ENCODE data around the gene FAM185A.
"Not testable (repeated sequence)": the region's sequence is repeated elsewhere in the genome, so short reads cannot be mapped to it uniquely, and the experiment has no call there.

Gene FAM185A

DNA sequence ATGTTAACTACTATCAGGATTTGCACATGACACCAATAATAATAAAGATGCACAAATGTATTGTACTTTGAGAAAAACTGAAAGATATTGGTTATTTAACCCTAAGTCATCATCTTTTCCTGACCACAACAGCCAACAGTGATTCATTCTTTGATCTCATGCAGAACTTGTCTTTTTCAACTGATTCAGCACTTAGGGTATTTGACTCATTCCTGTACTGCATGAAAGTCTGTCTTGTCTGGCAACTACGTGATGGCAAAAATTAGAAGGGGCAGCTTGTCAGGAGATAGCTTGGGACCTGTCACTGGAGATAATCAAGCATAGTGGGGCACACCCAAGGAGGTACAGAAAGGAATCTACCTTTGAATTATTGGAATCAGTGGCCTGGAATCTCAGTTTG lies 86.2 kb downstream of the FAM185A start:
- Histone ChIP-seq H3K36me3 (no peaks in the 10 kb centered on the region), H3K4me2 (peak overlapping the region in 5 of 11 experiments; percentile 35 to 71 (median 42); a peak in 8 of 22 replicates), H3K27ac (peak overlapping the region in 2 of 11 experiments; percentile 39 to 55; a peak in 2 of 22 replicates), H3K27me3 (no peaks in the 10 kb centered on the region), H3K4me3 (no peak overlapping the region), H3K9ac (no peak overlapping the region), H3K4me1 (peaks cover 0 to 16% (median 2%) of the 10 kb centered on the region in 10 experiments; a peak in 10 of 20 replicates), H4K20me1 (no peaks in the 10 kb centered on the region), H3K9me3 (replicated peaks in 1 of 11) (no peaks in the 10 kb centered on the region)
- no peak for TF ChIP-seq Cebpa-rat (IDR thresholded peaks at IDR 0.05)

DNA sequence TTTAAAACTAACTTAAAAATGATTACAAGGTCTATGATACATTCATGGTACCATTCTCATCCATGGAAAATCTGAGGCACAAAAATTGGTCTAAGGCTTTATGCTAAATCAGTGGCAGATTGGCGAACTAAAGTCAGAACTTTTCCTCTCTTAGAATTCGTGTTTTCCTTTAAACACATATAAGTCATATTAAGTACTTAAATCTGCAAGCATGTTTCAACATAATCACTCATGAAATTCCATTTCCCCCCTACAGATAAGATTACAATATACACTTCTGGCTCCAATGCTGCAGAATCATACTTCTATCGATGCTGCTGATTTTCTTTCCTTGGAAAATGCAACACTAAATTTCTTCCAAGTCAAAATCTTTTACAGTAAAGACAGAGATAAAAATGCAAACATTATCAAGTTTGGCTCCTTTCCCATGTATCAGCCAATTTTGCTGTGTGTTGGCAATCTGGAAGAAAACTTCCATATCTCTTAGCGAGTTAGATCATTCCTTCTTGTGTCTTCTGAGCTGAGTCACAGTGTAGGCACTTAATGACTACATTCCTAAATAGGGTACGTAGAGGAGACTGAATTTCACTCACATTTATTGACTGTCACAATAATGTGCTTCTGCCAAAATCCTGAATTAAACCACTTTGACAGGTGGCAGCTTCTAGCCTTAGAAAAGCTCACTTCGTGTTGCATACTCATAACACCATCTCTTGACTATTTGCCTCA lies 87.6 kb downstream of the FAM185A start:
- Histone ChIP-seq H3K36me3 (no peaks in the 10 kb centered on the region), H3K9me3 (replicated peaks in 1 of 11) (no peaks in the 10 kb centered on the region), H4K20me1 (no peaks in the 10 kb centered on the region), H3K4me2 (no peak overlapping the region), H3K27ac (no peak overlapping the region), H3K4me3 (no peak overlapping the region), H3K27me3 (no peaks in the 10 kb centered on the region), H3K4me1 (peaks cover 0 to 18% (median 3%) of the 10 kb centered on the region in 10 experiments; a peak in 10 of 20 replicates), H3K9ac (no peak overlapping the region)
- TF ChIP-seq Cebpa-rat (IDR thresholded peaks at IDR 0.05), result no peak

DNA sequence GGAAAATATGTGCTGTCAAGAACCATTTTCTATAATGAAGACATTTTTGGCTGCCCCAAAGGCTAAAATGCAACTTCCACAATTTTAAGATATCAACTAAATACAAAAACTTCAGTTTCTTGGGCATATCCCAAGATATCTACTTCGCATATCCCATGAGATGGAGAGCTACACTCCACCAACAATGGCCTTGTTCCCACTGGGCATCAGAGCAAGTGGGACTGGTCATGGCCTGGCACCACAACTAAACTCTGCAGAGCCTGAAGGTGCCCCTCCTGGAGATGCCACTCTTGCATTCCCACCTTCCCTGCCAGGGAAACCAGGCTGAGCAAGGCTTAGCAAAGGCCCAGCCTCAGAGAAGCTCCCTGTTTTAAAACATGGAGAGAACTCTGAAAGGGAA lies 88.2 kb downstream of the FAM185A start:
- Histone ChIP-seq H3K4me2 (no peak overlapping the region), H3K36me3 (no peaks in the 10 kb centered on the region), H3K27ac (no peak overlapping the region), H3K9ac (no peak overlapping the region), H3K4me3 (no peak overlapping the region), H4K20me1 (no peaks in the 10 kb centered on the region), H3K27me3 (no peaks in the 10 kb centered on the region), H3K4me1 (peaks cover 0 to 19% (median 4%) of the 10 kb centered on the region in 10 experiments; a peak in 10 of 20 replicates), H3K9me3 (replicated peaks in 1 of 11) (no peaks in the 10 kb centered on the region)
- no peak for TF ChIP-seq Cebpa-rat (IDR thresholded peaks at IDR 0.05)

DNA sequence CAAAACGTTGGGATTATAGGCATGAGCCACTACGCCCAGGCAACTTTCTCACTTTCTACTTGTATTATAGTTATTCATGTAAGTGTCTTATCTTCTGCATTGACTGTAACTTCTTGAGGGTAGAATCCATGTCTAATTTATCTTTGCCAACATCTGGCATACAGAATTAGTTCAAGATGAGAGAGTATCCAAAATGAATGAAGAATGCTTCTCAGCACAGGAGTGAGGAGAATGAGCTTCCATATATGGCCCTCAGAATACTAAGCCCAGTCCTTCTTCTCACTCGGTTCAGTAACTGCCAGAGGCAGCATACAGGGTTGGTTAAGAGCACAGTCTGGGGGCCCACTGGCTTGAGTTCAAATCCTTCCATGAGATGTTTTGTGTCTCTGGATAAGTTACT lies 89.0 kb downstream of the FAM185A start:
- H3K4me1 ChIP-seq, result peaks cover 0 to 19% (median 4%) of the 10 kb centered on the region in 10 experiments; a peak in 10 of 20 replicates
- no peaks in the 10 kb centered on the region for H3K27me3 ChIP-seq
- no peak for TF ChIP-seq Cebpa-rat (IDR thresholded peaks at IDR 0.05)
- no peak overlapping the region for H3K9ac ChIP-seq
- H3K4me3 ChIP-seq, result no peak overlapping the region
- H3K36me3 ChIP-seq, result no peaks in the 10 kb centered on the region
- no peak overlapping the region for H3K4me2 ChIP-seq
- H3K9me3 ChIP-seq (replicated peaks in 1 of 11), result no peaks in the 10 kb centered on the region
- no peak overlapping the region for H3K27ac ChIP-seq
- H4K20me1 ChIP-seq, result no peaks in the 10 kb centered on the region

DNA sequence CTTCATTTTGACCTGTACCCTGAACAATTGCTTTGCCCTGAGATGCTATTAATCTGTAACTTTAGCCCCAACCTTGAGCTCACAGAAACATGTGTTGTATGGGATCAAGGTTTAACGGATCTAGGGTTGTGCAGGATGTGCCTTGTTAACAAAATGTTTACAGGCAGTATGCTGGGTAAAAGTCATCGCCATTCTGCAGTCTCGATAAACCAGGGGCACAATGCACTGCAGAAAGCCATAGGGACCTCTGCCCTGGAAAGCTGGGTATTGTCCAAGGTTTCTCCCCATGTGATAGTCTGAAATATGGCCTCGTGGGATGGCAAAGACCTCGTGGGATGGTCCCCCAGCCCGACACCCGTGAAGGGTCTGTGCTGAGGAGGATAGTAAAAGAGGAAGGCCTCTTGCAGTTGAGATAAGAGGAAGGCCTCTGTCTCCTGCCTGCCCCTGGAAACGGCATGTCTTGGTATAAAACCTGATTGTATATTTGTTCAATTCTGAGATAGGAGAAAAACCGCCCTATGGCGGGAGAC lies 89.8 kb downstream of the FAM185A start:
- not testable (repeated sequence) for H3K36me3 ChIP-seq; H3K4me2 ChIP-seq; H4K20me1 ChIP-seq; H3K4me3 ChIP-seq; H3K9ac ChIP-seq; H3K27ac ChIP-seq; H3K27me3 ChIP-seq; H3K9me3 ChIP-seq (replicated peaks in 1 of 11)
- peaks cover 4 to 20% (median 9%) of the 10 kb centered on the region in 10 experiments for H3K4me1 ChIP-seq

DNA sequence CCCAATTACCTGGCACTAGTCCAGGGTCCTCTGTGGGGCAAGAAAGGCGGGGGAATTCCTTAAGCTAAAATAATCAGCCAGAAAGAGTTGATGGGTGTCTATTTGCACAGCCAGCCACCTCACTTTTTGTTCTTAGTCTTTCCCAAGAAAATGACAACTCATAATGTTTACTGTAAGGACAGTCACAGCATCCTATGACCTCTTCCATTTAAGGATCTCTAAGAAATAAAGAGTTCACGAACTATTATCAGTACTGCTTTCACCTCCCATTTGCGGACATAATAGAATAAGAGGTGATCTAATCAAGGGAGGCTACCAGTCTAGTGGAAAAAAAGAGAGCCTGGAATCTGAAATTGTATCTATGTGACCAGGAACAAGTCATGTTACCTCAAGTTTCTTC lies 91.6 kb downstream of the FAM185A start:
- Histone ChIP-seq H3K27ac (no peak overlapping the region), H3K4me2 (no peak overlapping the region), H3K9ac (no peak overlapping the region), H3K36me3 (no peaks in the 10 kb centered on the region), H4K20me1 (no peaks in the 10 kb centered on the region), H3K4me1 (peaks cover 7 to 23% (median 16%) of the 10 kb centered on the region in 10 experiments), H3K9me3 (replicated peaks in 1 of 11) (no peaks in the 10 kb centered on the region), H3K4me3 (no peak overlapping the region), H3K27me3 (no peaks in the 10 kb centered on the region)
- no peak for TF ChIP-seq Cebpa-rat (IDR thresholded peaks at IDR 0.05)

DNA sequence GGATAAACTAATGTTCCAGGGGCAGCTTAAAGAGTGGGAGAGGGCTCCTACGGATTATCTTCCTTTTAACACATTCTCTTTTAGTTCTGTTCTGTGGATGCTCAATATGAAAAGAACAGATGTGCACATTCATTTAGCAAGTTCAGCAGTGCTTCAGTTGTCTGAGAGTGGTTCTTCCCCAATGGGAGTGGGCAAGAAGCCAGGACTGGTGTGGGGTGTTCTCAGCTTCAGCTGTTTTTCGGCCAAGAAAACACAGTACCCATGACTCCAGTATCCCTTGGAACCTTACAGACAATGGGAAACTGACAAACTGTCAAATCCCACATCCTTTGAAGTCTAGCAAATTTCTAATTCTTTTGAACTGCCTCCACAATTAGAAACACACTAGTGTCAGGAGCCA lies 92.5 kb downstream of the FAM185A start:
- H3K4me3 ChIP-seq, result no peak overlapping the region
- no peak overlapping the region for H3K27ac ChIP-seq
- H3K9ac ChIP-seq, result no peak overlapping the region
- H4K20me1 ChIP-seq, result no peaks in the 10 kb centered on the region
- TF ChIP-seq Cebpa-rat (IDR thresholded peaks at IDR 0.05), result no peak
- H3K4me1 ChIP-seq, result peaks cover 7 to 23% (median 15%) of the 10 kb centered on the region in 10 experiments
- 0 out of 22 replicates have a peak overlapping the region, but pooled peaks of 1 of the 11 experiments have one; percentile 14 for H3K4me2 ChIP-seq
- H3K36me3 ChIP-seq, result no peaks in the 10 kb centered on the region
- no peaks in the 10 kb centered on the region for H3K27me3 ChIP-seq
- no peaks in the 10 kb centered on the region for H3K9me3 ChIP-seq (replicated peaks in 1 of 11)

DNA sequence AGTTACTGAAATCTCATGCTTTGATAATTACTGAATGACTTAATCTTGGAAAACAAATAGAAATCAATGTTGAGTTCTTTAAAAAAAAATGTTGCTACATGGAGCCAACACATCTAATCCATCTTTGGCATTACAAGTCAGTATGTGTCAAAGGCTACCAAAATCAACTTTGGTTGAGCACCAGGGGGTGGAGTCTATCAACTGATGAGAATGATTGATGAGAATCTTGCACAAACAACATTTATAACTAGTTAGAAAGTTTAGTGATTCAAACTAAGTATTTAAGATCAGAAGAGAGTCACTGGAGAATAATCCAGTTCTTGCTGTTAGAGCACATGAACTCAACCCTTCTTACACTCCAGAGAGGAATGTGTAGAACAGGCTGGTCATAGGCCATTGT lies 93.5 kb downstream of the FAM185A start:
- no peak overlapping the region for H3K4me3 ChIP-seq
- no peaks in the 10 kb centered on the region for H4K20me1 ChIP-seq
- no peaks in the 10 kb centered on the region for H3K36me3 ChIP-seq
- no peak overlapping the region for H3K9ac ChIP-seq
- no peaks in the 10 kb centered on the region for H3K9me3 ChIP-seq (replicated peaks in 1 of 11)
- TF ChIP-seq Cebpa-rat (IDR thresholded peaks at IDR 0.05), result no peak
- no peaks in the 10 kb centered on the region for H3K27me3 ChIP-seq
- H3K4me1 ChIP-seq, result peaks cover 7 to 23% (median 15%) of the 10 kb centered on the region in 10 experiments
- H3K4me2 ChIP-seq, result no peak overlapping the region
- no peak overlapping the region for H3K27ac ChIP-seq

DNA sequence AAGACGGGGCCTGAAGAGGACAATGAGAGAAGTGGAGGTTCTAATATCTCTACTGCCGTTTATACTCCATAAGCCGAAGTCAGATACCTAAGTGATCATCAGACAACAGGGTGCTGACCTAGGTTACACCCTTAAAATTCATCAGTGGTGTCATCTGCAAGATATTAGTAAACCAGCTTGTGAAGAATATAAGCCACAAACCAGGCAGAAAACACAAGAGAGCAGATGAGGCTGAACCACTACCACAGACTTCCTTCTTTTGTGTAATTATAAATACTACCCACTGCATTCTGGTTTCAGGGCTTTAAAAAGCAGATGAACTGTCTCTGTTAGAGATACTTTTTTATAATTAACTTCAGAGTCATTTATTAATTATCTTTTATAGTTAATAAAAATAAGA lies 95.1 kb downstream of the FAM185A start:
- Histone ChIP-seq H3K36me3 (no peaks in the 10 kb centered on the region), H3K4me1 (peaks cover 7 to 23% (median 15%) of the 10 kb centered on the region in 10 experiments), H3K9ac (no peak overlapping the region), H3K9me3 (replicated peaks in 1 of 11) (no peaks in the 10 kb centered on the region), H3K4me3 (no peak overlapping the region), H3K27ac (peak overlapping the region in 1 of 11 experiments; percentile 2; a peak in 2 of 22 replicates), H3K4me2 (peak overlapping the region; percentile 14 to 70 (median 57); a peak in 21 of 22 replicates), H3K27me3 (no peaks in the 10 kb centered on the region), H4K20me1 (no peaks in the 10 kb centered on the region)
- no peak for TF ChIP-seq Cebpa-rat (IDR thresholded peaks at IDR 0.05)

DNA sequence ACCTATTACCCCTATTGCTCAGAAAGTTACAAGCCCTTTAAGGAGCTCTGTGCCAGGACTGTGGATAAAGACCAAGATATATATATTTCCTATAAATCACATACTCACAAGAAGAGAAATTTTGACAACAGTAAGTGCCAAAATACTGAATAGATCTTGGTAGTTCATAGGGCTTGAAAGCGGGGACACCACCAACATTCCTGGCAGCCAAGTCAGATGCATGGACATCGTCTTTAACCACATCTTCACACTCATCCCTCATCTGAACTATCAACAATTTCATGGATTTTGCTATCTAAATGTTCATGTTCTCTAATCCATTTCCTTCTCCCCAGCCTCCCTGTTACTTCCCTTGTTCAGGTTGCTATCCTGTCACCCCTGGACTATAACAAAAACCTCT lies 96.5 kb downstream of the FAM185A start:
- H3K9me3 ChIP-seq (replicated peaks in 1 of 11), result no peaks in the 10 kb centered on the region
- peaks cover 7 to 23% (median 15%) of the 10 kb centered on the region in 10 experiments for H3K4me1 ChIP-seq
- H3K27ac ChIP-seq, result no peak overlapping the region
- H3K4me3 ChIP-seq, result no peak overlapping the region
- no peak for TF ChIP-seq Cebpa-rat (IDR thresholded peaks at IDR 0.05)
- H3K36me3 ChIP-seq, result no peaks in the 10 kb centered on the region
- H3K27me3 ChIP-seq, result no peaks in the 10 kb centered on the region
- no peak overlapping the region for H3K9ac ChIP-seq
- H3K4me2 ChIP-seq, result no peak overlapping the region
- no peaks in the 10 kb centered on the region for H4K20me1 ChIP-seq

All from BLaER1 treated with 17β-estradiol and CSF1 and Interleukin-3, amounts not matched to agents 10 nM and 100 nM (cell line).